Gastroesophageal sphincter (tissue), 3 donors: ENCODE results near the gene LYZL2.
"Not testable (repeated sequence)": the region's sequence is repeated elsewhere in the genome, so short reads cannot be mapped to it uniquely, and the experiment has no call there.

ENCODE experiments used
- EP300 ChIP-seq: sonication (generic); formaldehyde crosslinking; IDR thresholded peaks from one replicate; pipeline ENCODE4 v1.6.1; 2017; ENCODE audit warnings: antibody characterized with exemption, mild to moderate bottlenecking
- POLR2A ChIP-seq, 2 donors: fragments of 450-650 bp; IDR thresholded peaks; one replicate each; pipeline ENCODE4 v1.6.1; 2017; ENCODE audit warnings: antibody characterized with exemption in 2 of 2, mild to moderate bottlenecking in 2 of 2, moderate library complexity in 1 of 2
- POLR2AphosphoS5 ChIP-seq: sonication (generic); formaldehyde crosslinking; IDR thresholded peaks from one replicate; pipeline ENCODE4 v1.6.1; 2017; ENCODE audit warnings: antibody characterized with exemption
- TF ChIP-seq, protein P1 (sequence below), 4 experiments: fragments of 200-600 bp in 2 of 4; fragments of 450-650 bp in 2 of 4; sonication (generic) in 1 of 4; IDR thresholded peaks; one replicate each; pipeline ENCODE4 v1.5.1; 2017 to 2019; ENCODE audit warnings: antibody characterized with exemption in 4 of 4, mild to moderate bottlenecking in 2 of 4, moderate library complexity in 2 of 4

DNA sequence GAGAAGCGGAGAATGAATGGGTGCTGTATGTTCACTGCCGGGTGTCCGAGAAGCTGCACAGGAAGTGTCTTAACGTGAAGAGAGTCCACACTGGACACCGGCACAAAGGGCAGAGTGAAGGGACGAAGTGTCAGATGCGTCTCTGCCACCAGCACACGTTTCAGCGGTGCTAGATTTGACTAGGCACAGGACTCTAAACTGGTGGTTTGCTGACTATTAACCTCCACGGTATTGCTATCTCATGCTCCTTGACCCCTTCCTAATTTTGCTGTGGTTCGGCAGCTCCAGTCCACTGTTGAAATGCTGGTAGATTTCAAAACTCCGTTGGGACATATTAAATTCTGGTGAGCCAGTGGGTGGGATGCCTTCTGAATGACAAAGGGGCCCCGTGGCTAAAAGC is 13.3 kb upstream of the LYZL2 start:
- TF ChIP-seq, protein P1, sequence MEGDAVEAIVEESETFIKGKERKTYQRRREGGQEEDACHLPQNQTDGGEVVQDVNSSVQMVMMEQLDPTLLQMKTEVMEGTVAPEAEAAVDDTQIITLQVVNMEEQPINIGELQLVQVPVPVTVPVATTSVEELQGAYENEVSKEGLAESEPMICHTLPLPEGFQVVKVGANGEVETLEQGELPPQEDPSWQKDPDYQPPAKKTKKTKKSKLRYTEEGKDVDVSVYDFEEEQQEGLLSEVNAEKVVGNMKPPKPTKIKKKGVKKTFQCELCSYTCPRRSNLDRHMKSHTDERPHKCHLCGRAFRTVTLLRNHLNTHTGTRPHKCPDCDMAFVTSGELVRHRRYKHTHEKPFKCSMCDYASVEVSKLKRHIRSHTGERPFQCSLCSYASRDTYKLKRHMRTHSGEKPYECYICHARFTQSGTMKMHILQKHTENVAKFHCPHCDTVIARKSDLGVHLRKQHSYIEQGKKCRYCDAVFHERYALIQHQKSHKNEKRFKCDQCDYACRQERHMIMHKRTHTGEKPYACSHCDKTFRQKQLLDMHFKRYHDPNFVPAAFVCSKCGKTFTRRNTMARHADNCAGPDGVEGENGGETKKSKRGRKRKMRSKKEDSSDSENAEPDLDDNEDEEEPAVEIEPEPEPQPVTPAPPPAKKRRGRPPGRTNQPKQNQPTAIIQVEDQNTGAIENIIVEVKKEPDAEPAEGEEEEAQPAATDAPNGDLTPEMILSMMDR (IDR thresholded peaks at IDR 0.05) = not testable (repeated sequence)
- TF ChIP-seq POLR2AphosphoS5; POLR2A (IDR thresholded peaks at IDR 0.05); EP300: not testable (repeated sequence)
